Effector memory CD8-positive, alpha-beta T cell (primary cell): ENCODE data around the gene OTUB1.
"Not testable (repeated sequence)": the region's sequence is repeated elsewhere in the genome, so short reads cannot be mapped to it uniquely, and the experiment has no call there.

ENCODE experiments used
- ATAC-seq: fragments of 150-1000 bp; cut with Tn5 transposase; replicated peaks from 2 replicates; pipeline ENCODE4 v1.10.0; 2021; ENCODE audit warnings: mild to moderate bottlenecking, moderate library complexity
- DNase-seq, 3 experiments: peaks; one replicate each; pipeline ENCODE4 v3.0.0; 2021
- H3K27ac Mint-ChIP-seq, 2 donors: one replicate each; pipeline ENCODE4 v1.8.0; 2022; ENCODE audit warnings: mild to moderate bottlenecking in 2 of 2, mixed read lengths in 2 of 2, moderate library complexity in 2 of 2
- H3K27me3 Mint-ChIP-seq, 2 donors: one replicate each; pipeline ENCODE4 v1.8.0; 2022; ENCODE audit warnings: mixed read lengths in 2 of 2
- H3K36me3 Mint-ChIP-seq: one replicate; pipeline ENCODE4 v1.8.0; 2022; ENCODE audit warnings: mild to moderate bottlenecking, moderate library complexity, mixed read lengths; ENCODE audit not compliant: insufficient read depth
- H3K4me1 Mint-ChIP-seq, 2 donors: one replicate each; pipeline ENCODE4 v1.8.0; 2022; ENCODE audit warnings: low read depth in 2 of 2, mixed read lengths in 2 of 2
- H3K4me3 Mint-ChIP-seq, 2 donors: one replicate each; pipeline ENCODE4 v1.8.0; 2022; ENCODE audit warnings: mild to moderate bottlenecking in 2 of 2, mixed read lengths in 2 of 2, moderate library complexity in 2 of 2
- H3K9me3 Mint-ChIP-seq, 2 donors: one replicate each; pipeline ENCODE4 v1.8.0; 2022; ENCODE audit warnings: mixed read lengths in 2 of 2

Gene OTUB1

DNA sequence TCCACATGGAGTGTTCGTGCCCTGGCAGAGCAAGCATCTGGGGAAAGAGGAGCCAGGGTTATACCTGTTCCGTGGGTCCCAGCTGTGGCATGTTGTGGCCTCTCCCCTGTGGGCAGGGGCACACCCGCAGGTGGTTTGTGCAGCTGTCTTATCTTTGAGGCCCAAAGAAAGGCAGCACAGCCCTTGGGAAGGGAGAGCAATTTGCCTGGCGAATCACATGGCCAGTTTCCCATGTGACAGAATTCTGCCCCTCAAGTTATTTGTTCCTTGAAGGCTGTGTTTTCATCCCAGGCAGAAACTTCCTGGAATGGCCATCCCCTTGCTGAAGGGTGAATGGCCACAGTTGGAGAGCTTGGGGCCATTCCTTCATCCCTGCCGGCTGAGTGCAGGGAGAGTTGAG lies 28.2 kb upstream of the OTUB1 start:
- ATAC-seq (no peak), DNase-seq (no peak)
- H3K27me3 Mint-ChIP-seq = no peaks in the 10 kb centered on the region
- H3K27ac Mint-ChIP-seq = no peak overlapping the region
- no peak overlapping the region for H3K4me3 Mint-ChIP-seq
- peaks cover 17% of the 10 kb centered on the region for H3K36me3 Mint-ChIP-seq
- H3K9me3 Mint-ChIP-seq = no peaks in the 10 kb centered on the region
- peaks cover 30 to 35% of the 10 kb centered on the region in 2 donors for H3K4me1 Mint-ChIP-seq

DNA sequence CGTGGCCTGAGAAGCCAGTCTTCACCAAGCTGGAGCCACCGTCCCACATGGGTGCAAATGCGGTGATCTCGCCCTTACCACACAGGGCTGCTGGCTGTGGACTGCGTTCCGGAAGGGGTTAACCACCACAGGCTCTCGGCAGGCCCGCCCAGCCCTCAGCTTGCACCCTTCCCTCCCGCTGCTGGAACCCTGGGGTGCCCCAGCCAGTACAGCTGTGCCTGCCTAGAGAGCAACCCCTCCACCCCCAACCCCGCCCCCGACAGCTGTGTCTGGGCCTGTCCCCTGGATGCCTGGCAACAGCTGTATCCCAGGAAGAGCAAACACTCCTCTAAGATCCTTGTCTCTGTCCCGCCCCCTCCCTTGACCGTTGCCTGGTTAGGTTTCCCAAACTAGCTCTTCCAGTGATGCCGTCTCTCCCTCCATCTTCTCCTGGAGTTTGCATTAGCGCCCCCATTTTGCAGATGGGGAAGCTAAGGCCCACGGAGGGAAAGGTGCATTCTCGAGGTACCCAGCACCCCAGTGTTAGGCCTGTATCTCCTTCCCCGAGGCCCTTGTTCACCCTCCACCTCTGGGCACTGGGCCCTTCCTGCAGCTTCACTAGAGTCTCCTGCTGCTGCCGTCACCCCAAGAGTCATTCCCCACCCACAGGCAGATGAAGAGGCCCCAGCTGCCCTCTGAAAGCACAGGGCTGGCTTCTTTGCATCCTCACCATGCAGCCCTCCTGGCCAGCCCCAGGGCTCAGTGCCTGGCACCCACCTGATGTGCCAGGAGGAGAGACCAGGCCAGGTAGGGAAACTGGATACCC lies 24.4 kb upstream of the OTUB1 start:
- Mint-ChIP-seq H3K9me3 (no peaks in the 10 kb centered on the region), H3K4me3 (peak overlapping the region; percentile 74 to 85), H3K27me3 (no peaks in the 10 kb centered on the region), H3K36me3 (peaks cover 10% of the 10 kb centered on the region), H3K4me1 (peaks cover 18 to 24% of the 10 kb centered on the region in 2 donors), H3K27ac (peak overlapping the region in 1 of 2 donors; percentile 84)
- peak; percentile 97 for ATAC-seq
- DNase-seq = peak in 2 of 3 experiments; percentile 35 to 43

DNA sequence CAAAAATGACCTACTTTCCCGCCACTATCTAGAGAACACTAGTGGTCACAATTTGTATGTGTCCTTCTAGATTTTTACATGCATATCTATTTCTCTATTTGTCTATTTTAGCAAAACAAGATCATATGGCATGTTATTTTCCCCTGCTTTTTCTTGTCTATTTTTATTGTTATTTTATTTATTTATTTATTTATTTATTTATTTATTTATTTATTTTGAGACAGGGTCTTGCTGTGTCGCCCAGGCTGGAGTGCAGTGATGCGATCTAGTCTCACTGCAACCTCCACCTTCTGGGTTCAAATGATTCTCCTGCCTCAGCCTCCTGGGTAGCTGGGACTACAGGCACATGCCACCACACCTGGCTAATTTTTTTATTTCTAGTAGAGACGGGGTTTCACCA lies 22.3 kb upstream of the OTUB1 start:
- not testable (repeated sequence) for H3K4me3 Mint-ChIP-seq, ATAC-seq, H3K27me3 Mint-ChIP-seq, H3K9me3 Mint-ChIP-seq, H3K27ac Mint-ChIP-seq, DNase-seq
- H3K36me3 Mint-ChIP-seq = peaks cover 10% of the 10 kb centered on the region
- peaks cover 18 to 20% of the 10 kb centered on the region in 2 donors for H3K4me1 Mint-ChIP-seq

DNA sequence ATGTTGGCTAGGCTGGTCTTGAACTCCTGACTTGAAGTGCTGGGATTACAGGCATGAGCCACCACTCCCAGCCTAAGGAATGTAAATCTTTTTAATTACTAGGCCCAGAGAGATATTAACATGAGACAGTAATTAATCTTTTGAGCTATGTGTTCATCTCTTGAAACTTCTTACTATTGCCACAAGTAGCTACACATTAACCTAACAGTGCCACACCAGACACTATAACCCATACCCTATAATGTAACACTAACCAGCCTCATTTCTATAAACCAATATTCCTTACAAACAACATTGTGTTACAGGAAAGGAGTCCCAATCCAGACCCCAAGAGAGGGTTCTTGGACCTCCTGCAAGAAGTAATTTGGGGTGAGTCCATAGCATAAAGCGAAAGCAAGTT lies 19.8 kb upstream of the OTUB1 start:
- DNase-seq = no peak
- no peak overlapping the region for H3K4me3 Mint-ChIP-seq
- H3K27me3 Mint-ChIP-seq = peaks cover 0 to 14% of the 10 kb centered on the region in 2 donors
- H3K27ac Mint-ChIP-seq = no peak overlapping the region
- ATAC-seq = no peak
- peaks cover 9 to 10% of the 10 kb centered on the region in 2 donors for H3K4me1 Mint-ChIP-seq
- peaks cover 10% of the 10 kb centered on the region for H3K36me3 Mint-ChIP-seq
- no peaks in the 10 kb centered on the region for H3K9me3 Mint-ChIP-seq

DNA sequence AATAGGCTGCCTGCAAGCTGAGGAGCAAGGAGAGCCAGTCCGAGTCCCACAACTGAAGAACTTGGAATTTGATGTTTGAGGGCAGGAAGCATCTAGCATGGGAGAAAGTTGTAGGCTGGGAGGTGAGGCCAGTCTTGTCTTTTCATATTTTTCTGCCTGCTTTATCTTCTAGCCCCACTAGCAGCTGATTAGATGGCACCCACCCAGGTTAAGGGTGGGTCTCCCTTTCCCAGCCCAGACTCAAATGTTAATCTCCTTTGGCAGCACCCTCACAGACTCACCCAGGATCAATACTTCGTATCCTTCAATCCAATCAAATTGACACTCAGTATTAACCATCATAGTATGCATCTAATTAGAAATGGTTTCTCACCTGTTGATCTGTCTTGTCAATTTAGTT lies 16.8 kb upstream of the OTUB1 start:
- H3K9me3 Mint-ChIP-seq = no peaks in the 10 kb centered on the region
- peaks cover 8% of the 10 kb centered on the region for H3K36me3 Mint-ChIP-seq
- peaks cover 0 to 14% of the 10 kb centered on the region in 2 donors for H3K27me3 Mint-ChIP-seq
- ATAC-seq = no peak
- DNase-seq = no peak
- H3K4me1 Mint-ChIP-seq = peaks cover 8 to 11% of the 10 kb centered on the region in 2 donors
- H3K27ac Mint-ChIP-seq = no peak overlapping the region
- no peak overlapping the region for H3K4me3 Mint-ChIP-seq

DNA sequence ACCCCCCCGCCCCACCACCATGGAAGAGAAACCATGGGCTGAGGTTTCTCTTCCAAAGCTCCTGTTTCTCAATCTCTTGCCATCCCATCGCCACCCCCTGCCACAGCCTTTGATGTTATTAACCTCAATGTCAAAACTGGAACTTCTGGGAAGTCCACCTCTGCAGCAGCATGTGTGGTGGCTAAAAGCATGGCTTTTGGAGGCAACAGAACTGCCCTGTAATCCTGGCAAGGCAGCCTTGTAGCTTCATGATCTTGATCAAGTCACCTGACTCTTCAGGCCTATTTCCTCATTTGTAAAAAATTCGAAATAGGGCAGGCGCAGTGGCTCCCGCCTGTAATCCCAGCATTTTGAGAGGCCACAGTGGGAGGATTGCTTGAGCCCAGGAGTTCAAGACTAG lies 15.3 kb upstream of the OTUB1 start:
- ATAC-seq (no peak), DNase-seq (no peak)
- H3K27ac Mint-ChIP-seq = no peak overlapping the region
- no peak overlapping the region for H3K4me3 Mint-ChIP-seq
- peaks cover 11% of the 10 kb centered on the region for H3K36me3 Mint-ChIP-seq
- no peaks in the 10 kb centered on the region for H3K9me3 Mint-ChIP-seq
- peaks cover 0 to 14% of the 10 kb centered on the region in 2 donors for H3K27me3 Mint-ChIP-seq
- H3K4me1 Mint-ChIP-seq = peaks cover 17 to 20% of the 10 kb centered on the region in 2 donors

DNA sequence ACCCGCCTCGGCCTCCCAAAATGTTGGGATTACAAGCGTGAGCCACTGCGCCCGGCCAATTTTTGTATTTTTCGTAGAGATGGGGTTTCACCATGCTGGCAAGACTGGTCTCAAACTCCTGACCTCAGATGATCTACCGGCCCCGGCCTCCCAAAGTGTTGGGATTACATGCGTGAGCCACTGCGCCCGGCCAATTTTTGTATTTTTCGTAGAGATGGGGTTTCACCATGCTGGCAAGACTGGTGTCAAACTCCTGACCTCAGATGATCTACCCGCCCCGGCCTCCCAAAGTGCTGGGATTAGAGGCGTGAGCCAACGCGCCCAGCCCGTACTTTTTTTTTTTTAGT lies 12.4 kb upstream of the OTUB1 start:
- peak overlapping the region; percentile 98 to 100 for H3K4me3 Mint-ChIP-seq
- not testable (repeated sequence) for H3K9me3 Mint-ChIP-seq, ATAC-seq, DNase-seq
- H3K27me3 Mint-ChIP-seq = peaks cover 0 to 14% of the 10 kb centered on the region in 2 donors
- peaks cover 29 to 32% of the 10 kb centered on the region in 2 donors for H3K4me1 Mint-ChIP-seq
- H3K36me3 Mint-ChIP-seq = peaks cover 17% of the 10 kb centered on the region
- H3K27ac Mint-ChIP-seq = peak overlapping the region; percentile 98 to 99

DNA sequence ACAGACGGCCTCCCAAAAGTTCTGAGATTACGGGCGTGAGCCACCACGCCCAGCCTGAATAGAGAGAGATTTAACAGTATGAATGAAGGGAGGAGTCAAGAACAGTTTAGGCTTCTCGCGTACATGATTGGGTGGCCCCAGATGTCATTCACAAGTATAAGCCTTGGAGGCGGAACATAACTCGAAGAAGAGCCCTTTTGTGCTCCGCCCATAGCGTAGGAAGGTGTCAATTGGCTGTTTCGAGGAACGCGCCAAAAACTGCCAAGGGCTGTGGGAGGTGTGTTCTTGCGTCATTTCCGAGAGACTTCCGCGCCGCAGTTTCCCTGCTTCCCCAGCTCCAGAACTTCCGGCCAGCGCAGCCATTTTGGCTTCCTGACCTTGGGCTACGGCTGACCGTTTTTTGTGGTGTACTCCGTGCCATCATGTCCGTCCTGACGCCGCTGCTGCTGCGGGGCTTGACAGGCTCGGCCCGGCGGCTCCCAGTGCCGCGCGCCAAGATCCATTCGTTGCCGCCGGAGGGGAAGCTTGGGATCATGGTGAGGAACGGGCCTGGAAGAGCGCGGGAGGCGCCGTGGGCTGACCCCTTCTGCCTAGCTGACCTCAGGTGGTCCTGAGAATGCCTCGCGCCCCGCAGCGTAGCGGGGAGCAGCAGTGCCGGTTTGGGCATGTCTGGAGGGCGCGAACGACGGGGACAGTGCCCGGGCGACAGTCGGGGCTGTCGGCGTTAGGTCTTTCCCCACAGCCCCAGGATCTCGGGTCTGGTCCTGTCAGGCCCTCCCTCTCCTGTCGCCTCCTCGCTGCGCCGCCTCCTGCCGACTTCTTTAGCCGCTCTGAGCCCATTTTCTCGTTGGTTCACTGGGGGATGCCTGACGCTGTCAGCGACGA lies 11.7 kb upstream of the OTUB1 start, which contains the start of gene COX8A:
Gene COX8A (plus strand): TSS at position 362 of the 885 bp plus-strand sequence. CDS start 61 bp downstream, at position 423.
- no peaks in the 10 kb centered on the region for H3K9me3 Mint-ChIP-seq
- H3K27ac Mint-ChIP-seq = peak within 1 kb of the TSS; percentile 98 to 99
- peaks cover 17% of the 10 kb centered on the region for H3K36me3 Mint-ChIP-seq
- ATAC-seq (peak; percentile 96), DNase-seq (peak; percentile 90 to 94 (median 93))
- H3K4me3 Mint-ChIP-seq = peak within 1 kb of the TSS; percentile 98 to 100
- H3K4me1 Mint-ChIP-seq = peaks cover 29 to 32% of the 10 kb centered on the region in 2 donors
- H3K27me3 Mint-ChIP-seq = peaks cover 0 to 9% of the 10 kb centered on the region in 2 donors

DNA sequence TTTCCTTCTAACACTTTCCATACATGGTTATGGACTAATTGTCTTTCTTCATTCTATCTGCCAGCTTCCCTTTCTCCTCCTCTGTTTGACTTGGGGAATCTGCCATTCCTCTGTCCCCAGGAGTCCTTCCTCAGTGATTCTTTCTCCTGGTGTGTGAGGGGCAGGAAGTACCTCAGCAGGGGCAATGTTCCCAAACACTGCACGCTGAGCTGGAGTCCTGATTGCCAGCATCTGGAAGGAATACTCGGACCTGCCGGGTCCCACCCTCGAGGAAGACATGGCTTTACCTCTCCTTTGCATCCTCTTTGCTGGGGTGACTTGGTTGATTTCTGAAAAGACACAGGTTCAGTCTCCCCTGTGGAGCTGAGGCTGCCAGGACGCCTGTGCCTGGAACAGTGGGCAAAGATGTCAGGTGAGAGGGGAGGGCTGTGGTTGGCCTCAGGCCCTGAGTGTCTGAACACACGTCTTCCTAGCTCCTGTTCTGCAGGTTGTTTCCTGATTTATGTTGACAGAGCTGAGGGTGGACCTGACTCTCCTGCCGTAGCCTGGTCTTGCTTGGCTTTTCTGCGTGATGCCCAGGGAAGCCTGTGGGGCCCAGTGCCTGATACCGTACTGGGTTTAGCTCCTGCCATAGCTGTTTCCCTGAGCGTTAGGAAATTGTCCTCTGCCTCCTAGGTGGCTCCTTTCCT lies 7.5 kb upstream of the OTUB1 start:
- H3K9me3 Mint-ChIP-seq = no peaks in the 10 kb centered on the region
- H3K4me3 Mint-ChIP-seq = peak overlapping the region in 1 of 2 donors; percentile 7
- ATAC-seq = no peak
- H3K27me3 Mint-ChIP-seq = no peaks in the 10 kb centered on the region
- peaks cover 15% of the 10 kb centered on the region for H3K36me3 Mint-ChIP-seq
- H3K4me1 Mint-ChIP-seq = peaks cover 25 to 28% of the 10 kb centered on the region in 2 donors
- DNase-seq = no peak
- peak overlapping the region; percentile 7 to 87 for H3K27ac Mint-ChIP-seq

DNA sequence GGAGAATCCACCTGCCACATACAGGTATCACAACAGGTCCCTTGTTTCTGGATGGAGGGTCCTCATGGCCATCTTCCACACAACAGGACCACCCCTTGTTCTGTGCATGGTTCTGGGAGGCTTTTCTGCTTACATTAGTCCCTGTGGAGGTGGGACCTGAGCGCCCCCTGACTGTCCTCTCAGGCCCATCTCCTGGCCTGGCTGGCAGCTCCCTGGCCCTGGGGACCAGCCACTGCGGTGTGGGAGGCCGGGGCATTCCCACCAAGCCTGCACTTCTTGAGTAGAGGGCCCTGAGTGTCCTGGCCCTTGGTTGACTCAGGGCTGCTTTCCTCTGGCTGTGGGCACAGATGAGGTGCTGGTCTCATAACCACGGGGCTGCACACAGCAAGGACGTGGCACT lies 6.8 kb upstream of the OTUB1 start:
- no peaks in the 10 kb centered on the region for H3K27me3 Mint-ChIP-seq
- peak overlapping the region; percentile 7 to 87 for H3K27ac Mint-ChIP-seq
- peaks cover 10% of the 10 kb centered on the region for H3K36me3 Mint-ChIP-seq
- H3K9me3 Mint-ChIP-seq = no peaks in the 10 kb centered on the region
- ATAC-seq (no peak), DNase-seq (no peak)
- H3K4me3 Mint-ChIP-seq = no peak overlapping the region
- peaks cover 21 to 22% of the 10 kb centered on the region in 2 donors for H3K4me1 Mint-ChIP-seq

DNA sequence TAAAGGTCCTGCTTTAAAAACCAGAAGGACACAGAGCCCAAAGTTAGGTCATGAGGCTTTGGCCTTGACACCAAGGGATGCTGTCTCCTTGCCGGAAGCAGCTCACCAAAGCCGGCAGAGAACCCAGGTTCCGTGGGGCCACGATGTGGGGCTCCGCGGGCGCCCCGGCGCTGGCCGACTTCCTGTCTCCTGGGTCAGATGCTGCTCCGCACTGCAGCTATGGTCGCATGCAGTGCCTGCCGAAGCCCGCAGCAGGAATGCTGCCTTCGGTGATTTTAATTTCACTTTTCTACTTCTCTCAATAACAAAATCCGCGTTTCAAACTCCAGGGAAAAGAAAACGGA lies 454 bp upstream of the OTUB1 start:
- Mint-ChIP-seq H3K36me3 (peaks cover 44% of the 10 kb centered on the region), H3K4me1 (peaks cover 19 to 25% of the 10 kb centered on the region in 2 donors), H3K27me3 (no peaks in the 10 kb centered on the region), H3K27ac (peak overlapping the region; percentile 98 to 99), H3K9me3 (no peaks in the 10 kb centered on the region), H3K4me3 (peak overlapping the region; percentile 98 to 99)
- DNase-seq (peak; percentile 64 to 67 (median 64)), ATAC-seq (peak; percentile 86)

DNA sequence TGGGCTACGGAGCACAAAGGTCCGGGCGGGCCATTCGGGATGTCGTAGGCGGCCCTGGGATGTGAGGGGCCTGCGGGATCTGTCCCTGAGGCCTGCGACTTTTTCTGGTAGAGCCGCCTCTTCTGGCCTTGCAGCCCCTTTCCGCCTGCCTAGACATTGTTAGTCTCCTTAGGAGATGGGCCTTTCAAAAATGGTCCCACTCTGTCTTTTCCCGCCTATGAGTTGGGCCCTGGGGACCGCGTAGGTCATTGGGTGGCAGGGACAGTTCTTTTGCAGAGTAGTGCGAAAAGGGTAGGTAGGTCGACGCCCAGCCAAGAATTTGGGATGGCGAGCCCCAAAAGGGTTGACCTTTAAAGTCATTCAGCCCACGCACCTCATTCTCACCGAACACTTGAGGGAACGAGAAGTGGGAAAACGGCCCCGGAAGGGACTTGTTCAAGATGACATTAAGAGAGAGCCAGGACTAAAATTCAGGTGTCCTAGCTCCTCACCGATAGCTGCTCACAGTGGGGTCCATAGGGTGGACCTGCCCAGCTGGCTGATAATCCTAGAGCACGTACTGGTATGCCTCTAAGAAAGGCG lies 785 bp downstream of the OTUB1 start:
- DNase-seq = no peak
- no peaks in the 10 kb centered on the region for H3K9me3 Mint-ChIP-seq
- peaks cover 55% of the 10 kb centered on the region for H3K36me3 Mint-ChIP-seq
- peaks cover 28 to 29% of the 10 kb centered on the region in 2 donors for H3K4me1 Mint-ChIP-seq
- no peak for ATAC-seq
- H3K27ac Mint-ChIP-seq = peak overlapping the region in 1 of 2 donors; percentile 99
- peak overlapping the region; percentile 65 to 98 for H3K4me3 Mint-ChIP-seq
- H3K27me3 Mint-ChIP-seq = no peaks in the 10 kb centered on the region

DNA sequence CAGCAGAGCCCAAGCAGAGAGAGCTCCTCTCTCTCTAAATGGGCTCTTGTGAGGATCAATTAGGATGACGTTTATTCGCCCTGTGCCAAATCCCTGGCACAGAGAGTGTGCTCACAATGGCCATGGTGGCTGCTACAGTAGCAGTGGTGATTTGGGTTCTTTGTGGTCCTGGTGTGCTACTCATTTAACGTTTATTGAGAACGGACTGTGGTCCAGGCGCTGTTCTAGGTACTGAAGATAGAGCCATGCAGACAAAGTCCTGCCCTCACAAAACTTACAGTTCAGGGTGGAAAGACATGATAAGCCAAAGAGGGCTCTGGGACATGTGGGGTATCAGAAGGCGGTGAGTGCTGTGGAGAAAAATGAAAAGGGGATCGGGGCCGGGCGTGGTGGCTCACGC lies 5.3 kb downstream of the OTUB1 start:
- no peaks in the 10 kb centered on the region for H3K9me3 Mint-ChIP-seq
- DNase-seq (no peak), ATAC-seq (no peak)
- H3K27me3 Mint-ChIP-seq = no peaks in the 10 kb centered on the region
- H3K4me3 Mint-ChIP-seq = no peak overlapping the region
- H3K27ac Mint-ChIP-seq = peak overlapping the region; percentile 71 to 82
- peaks cover 18 to 25% of the 10 kb centered on the region in 2 donors for H3K4me1 Mint-ChIP-seq
- peaks cover 77% of the 10 kb centered on the region for H3K36me3 Mint-ChIP-seq
